Neural crest cell (in vitro differentiated cells): ENCODE results near the gene GAL3ST3. TPM values are rescaled to one million over a fixed set of nuclear protein-coding genes. Genes with fewer than 3 reads are reported as not detected.
"Not testable (repeated sequence)": the region's sequence is repeated elsewhere in the genome, so short reads cannot be mapped to it uniquely, and the experiment has no call there.

Experiments used
- DNase-seq: peaks from one replicate; pipeline ENCODE4 v3.0.0; 2021; ENCODE audit warnings: low read depth, mixed read lengths, low spot score
- H3K27ac Mint-ChIP-seq: one replicate; pipeline ENCODE4 v1.8.0; 2021; ENCODE audit warnings: mild to moderate bottlenecking, mixed read lengths; ENCODE audit not compliant: unreplicated experiment
- H3K27me3 Mint-ChIP-seq: 2 replicates; pipeline ENCODE4 v1.8.0; 2021; ENCODE audit warnings: low read depth, mild to moderate bottlenecking, mixed read lengths
- H3K36me3 Mint-ChIP-seq: 2 replicates; pipeline ENCODE4 v1.8.0; 2021; ENCODE audit warnings: low read depth, mild to moderate bottlenecking, mixed read lengths
- H3K4me1 Mint-ChIP-seq: 2 replicates; pipeline ENCODE4 v1.8.0; 2021; ENCODE audit warnings: mixed read lengths
- H3K4me3 Mint-ChIP-seq: one replicate; pipeline ENCODE4 v1.8.0; 2021; ENCODE audit warnings: mild to moderate bottlenecking, mixed read lengths
- H3K9me3 Mint-ChIP-seq: 2 replicates; pipeline ENCODE4 v1.8.0; 2021; ENCODE audit warnings: mixed read lengths
- long read RNA-seq: library from polyadenylated mRNA; unstranded; transcript quantifications from one replicate; pipeline ENCODE4 v2.0.0, GENCODE V29; 2020
- total RNA-seq: library from RNA; stranded (reverse); gene quantifications from 2 replicates; pipeline ENCODE4 v1.2.1, GENCODE V29; 2021
- TF ChIP-seq, protein P1 (sequence below): fragments of 200-600 bp; sonication (generic); conservative IDR thresholded peaks from 2 replicates; pipeline ENCODE4 v1.5.0; 2021; ENCODE audit warnings: antibody characterized with exemption, mild to moderate bottlenecking

The GAL3ST3 gene, protein sequence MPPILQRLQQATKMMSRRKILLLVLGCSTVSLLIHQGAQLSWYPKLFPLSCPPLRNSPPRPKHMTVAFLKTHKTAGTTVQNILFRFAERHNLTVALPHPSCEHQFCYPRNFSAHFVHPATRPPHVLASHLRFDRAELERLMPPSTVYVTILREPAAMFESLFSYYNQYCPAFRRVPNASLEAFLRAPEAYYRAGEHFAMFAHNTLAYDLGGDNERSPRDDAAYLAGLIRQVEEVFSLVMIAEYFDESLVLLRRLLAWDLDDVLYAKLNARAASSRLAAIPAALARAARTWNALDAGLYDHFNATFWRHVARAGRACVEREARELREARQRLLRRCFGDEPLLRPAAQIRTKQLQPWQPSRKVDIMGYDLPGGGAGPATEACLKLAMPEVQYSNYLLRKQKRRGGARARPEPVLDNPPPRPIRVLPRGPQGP
- 8.7 and 9.7 TPM in 2 replicates for total RNA-seq
- long read RNA-seq, partial matches to known transcripts: 1 of 6 reads
- long read RNA-seq, other reads (novel, unspliced or antisense): 1 of 6 reads

DNA sequence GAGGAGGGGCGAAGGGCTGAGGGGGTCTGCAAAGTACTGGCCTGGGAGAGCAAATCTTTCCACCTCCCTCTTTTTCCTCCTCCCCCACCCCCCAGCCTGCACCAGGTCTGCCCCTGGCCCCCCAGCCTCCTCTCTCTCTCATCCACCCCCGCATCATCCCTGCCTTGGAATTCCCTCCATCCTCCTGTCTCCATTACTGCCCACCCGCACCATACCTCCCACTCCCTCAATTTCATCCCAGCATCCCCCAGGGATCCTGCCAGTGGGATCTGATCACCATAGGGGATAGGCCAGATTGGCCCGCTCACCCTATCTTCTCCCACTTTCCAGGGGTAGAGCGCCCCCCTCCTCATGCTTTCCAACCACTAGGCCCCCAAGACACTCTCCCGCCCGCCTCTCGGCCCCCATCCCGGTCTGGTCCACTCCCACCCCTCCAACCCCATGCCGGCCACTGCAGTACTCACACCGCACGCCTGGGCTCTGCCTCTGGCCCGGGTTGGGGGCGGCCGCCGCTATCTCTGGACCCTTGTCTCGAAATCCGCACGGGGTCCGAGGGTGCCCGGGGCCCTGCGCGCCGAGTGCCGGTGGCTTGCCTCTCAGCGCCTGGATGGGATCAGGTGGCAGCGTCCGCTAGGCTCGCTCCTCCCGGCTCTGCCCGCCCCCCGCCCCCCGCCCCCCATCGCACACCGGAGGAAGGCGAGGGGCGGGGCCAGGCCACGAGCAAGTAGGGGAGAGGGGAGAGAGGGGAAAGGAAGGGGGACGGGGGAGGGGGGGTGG is at the start of gene GAL3ST3:
Gene GAL3ST3 (minus strand): TSS at position 615 of the 777 bp plus-strand sequence. CDS start 3,746 bp downstream, outside the sequence.
- H3K36me3 Mint-ChIP-seq: peaks cover 7% of the 10 kb centered on the region
- peak within 1 kb of the TSS; percentile 57 for H3K27ac Mint-ChIP-seq
- peaks cover 50% of the 10 kb centered on the region for H3K4me1 Mint-ChIP-seq
- H3K4me3 Mint-ChIP-seq: peak within 1 kb of the TSS; percentile 86
- no peak for DNase-seq
- H3K27me3 Mint-ChIP-seq: no peaks in the 10 kb centered on the region
- TF ChIP-seq, protein P1, sequence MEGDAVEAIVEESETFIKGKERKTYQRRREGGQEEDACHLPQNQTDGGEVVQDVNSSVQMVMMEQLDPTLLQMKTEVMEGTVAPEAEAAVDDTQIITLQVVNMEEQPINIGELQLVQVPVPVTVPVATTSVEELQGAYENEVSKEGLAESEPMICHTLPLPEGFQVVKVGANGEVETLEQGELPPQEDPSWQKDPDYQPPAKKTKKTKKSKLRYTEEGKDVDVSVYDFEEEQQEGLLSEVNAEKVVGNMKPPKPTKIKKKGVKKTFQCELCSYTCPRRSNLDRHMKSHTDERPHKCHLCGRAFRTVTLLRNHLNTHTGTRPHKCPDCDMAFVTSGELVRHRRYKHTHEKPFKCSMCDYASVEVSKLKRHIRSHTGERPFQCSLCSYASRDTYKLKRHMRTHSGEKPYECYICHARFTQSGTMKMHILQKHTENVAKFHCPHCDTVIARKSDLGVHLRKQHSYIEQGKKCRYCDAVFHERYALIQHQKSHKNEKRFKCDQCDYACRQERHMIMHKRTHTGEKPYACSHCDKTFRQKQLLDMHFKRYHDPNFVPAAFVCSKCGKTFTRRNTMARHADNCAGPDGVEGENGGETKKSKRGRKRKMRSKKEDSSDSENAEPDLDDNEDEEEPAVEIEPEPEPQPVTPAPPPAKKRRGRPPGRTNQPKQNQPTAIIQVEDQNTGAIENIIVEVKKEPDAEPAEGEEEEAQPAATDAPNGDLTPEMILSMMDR: no peak
- H3K9me3 Mint-ChIP-seq: no peaks in the 10 kb centered on the region

DNA sequence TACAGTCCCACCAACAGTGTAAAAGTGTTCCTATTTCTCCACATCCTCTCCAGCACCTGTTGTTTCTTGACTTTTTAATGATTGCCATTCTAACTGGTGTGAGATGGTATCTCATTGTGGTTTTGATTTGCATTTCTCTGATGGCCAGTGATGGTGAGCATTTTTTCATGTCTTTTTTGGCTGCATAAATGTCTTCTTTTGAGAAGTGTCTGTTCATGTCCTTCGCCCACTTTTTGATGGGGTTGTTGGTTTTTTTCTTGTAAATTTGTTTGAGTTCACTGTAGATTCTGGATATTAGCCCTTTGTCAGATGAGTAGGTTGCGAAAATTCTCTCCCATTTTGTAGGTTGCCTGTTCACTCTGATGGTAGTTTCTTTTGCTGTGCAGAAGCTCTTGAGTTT is 43.2 kb upstream of the GAL3ST3 start:
- H3K27me3 Mint-ChIP-seq, DNase-seq, H3K27ac Mint-ChIP-seq, H3K4me3 Mint-ChIP-seq, H3K9me3 Mint-ChIP-seq, H3K4me1 Mint-ChIP-seq, H3K36me3 Mint-ChIP-seq: not testable (repeated sequence)

DNA sequence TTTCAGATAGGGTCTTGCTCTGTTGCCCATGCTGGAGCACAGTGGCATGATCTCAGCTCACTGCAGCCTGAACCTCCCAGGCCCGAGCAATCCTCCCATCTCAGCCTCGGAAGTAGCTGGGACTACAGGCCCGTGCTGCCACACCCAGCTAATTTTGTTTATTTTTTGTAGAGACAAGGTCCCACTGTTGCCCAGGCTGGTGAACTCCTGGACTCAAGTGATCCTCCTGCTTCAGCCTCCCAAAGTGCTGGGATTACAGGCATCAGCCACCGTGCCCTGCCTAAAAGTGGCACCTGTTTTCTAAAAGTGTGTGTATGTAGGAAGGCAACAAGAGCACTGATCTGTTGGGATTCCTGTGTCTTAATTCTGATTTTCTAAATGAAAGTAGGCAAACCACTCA is 41.3 kb upstream of the GAL3ST3 start:
- TF ChIP-seq, protein P1: no peak
- Mint-ChIP-seq H3K36me3 (no peaks in the 10 kb centered on the region), H3K27me3 (no peaks in the 10 kb centered on the region), H3K9me3 (no peaks in the 10 kb centered on the region), H3K4me1 (peaks cover 11% of the 10 kb centered on the region), H3K27ac (no peak overlapping the region), H3K4me3 (no peak overlapping the region)
- DNase-seq: no peak

DNA sequence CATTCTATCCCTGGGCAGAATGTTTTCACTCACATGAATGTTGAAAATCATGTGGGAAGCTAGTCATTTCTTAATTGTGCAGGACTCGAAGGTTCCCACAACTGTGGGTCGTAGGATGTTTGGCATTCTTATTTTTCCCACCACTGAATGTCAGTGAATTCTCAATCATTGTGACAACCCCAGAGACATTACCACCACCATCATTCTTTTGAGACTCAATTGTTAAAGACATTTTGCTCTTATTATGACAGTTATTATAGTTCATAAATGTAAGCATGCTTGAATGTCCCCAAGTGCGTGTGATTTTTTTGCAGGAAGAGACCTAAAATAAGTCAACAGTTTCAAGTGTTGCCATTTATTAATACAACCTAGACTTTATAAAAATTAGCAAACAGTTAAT is 40.1 kb upstream of the GAL3ST3 start:
- Mint-ChIP-seq H3K36me3 (no peaks in the 10 kb centered on the region), H3K4me1 (peaks cover 13% of the 10 kb centered on the region), H3K9me3 (no peaks in the 10 kb centered on the region), H3K27me3 (no peaks in the 10 kb centered on the region), H3K4me3 (no peak overlapping the region), H3K27ac (no peak overlapping the region)
- no peak for DNase-seq
- TF ChIP-seq, protein P1: no peak

DNA sequence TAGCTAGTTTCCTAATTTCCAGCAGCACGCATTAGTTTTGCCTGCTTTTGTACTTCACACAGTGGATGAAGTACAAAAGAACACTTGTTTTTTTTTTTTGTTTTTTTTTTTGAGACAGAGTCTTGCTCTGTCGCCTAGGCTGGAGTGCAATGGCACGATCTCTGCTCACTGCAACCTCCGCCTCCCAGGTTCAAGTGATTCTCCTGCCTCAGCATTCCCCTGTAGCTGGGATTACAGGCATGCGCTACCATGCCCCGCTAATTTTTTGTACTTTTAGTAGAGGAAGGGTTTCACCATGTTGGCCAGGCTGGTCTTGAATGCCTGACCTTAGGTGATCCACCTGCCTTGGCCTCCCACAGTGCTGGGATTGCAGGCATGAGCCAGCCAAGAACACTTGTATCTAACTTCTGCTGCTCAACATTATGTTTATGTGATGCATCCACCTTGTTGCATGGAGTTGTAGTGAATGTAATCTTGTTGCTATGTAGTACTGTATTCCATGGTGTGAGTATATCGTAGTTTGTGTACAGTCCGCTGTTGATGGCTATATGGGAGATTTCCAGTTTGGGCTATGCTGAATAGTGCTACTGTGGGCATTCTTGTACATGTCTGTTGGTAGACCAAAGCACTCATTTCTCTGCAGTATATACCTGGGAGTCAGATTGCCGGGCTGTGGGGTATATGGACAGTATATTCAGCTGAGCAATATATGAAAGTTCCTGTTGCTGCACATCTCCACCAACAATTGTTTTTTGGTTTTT is 38.4 kb upstream of the GAL3ST3 start:
- TF ChIP-seq, protein P1: no peak
- Mint-ChIP-seq H3K4me3 (no peak overlapping the region), H3K36me3 (no peaks in the 10 kb centered on the region), H3K9me3 (no peaks in the 10 kb centered on the region), H3K27ac (no peak overlapping the region), H3K27me3 (no peaks in the 10 kb centered on the region), H3K4me1 (peaks cover 17% of the 10 kb centered on the region)
- DNase-seq: no peak
